Thymus (tissue), 11 donors: ENCODE measurements around the gene RNU7-1. TPM values are rescaled to one million over a fixed set of nuclear protein-coding genes. Genes with fewer than 3 reads are reported as not detected.

Experiments
- DNase-seq, 9 donors: peaks; one replicate each; pipeline ENCODE4 v3.0.0-alpha.2; 2013; ENCODE audit warnings: low spot score in 9 of 9, low read depth in 6 of 9, missing footprints in 1 of 9
- H3K27ac ChIP-seq, 2 donors: one replicate each; pipeline ENCODE4 v1.5.1; 2013; ENCODE audit warnings: control low read depth in 1 of 2, low read depth in 1 of 2, low read length in 1 of 2, mild to moderate bottlenecking in 1 of 2, moderate library complexity in 1 of 2
- H3K27me3 ChIP-seq, 2 donors: one replicate each; pipeline ENCODE4 v1.5.1; 2013; ENCODE audit warnings: low read length in 1 of 2; ENCODE audit not compliant: control insufficient read depth in 2 of 2, insufficient read depth in 1 of 2
- H3K36me3 ChIP-seq, 2 donors: one replicate each; pipeline ENCODE4 v1.5.1; 2013; ENCODE audit warnings: low read length in 1 of 2, mild to moderate bottlenecking in 1 of 2, moderate library complexity in 1 of 2; ENCODE audit not compliant: control insufficient read depth in 2 of 2, insufficient read depth in 2 of 2
- H3K4me1 ChIP-seq, 2 donors: one replicate each; pipeline ENCODE4 v1.5.1; 2013; ENCODE audit warnings: low read length in 2 of 2; ENCODE audit not compliant: control insufficient read depth in 2 of 2, insufficient read depth in 2 of 2
- H3K4me3 ChIP-seq, 2 donors: one replicate each; pipeline ENCODE4 v1.5.1; 2013; ENCODE audit warnings: low read length in 2 of 2, control low read depth in 1 of 2, mild to moderate bottlenecking in 1 of 2
- H3K9me3 ChIP-seq, 2 donors: one replicate each; pipeline ENCODE4 v1.5.1; 2013; ENCODE audit warnings: low read length in 1 of 2, mild to moderate bottlenecking in 1 of 2; ENCODE audit not compliant: control insufficient read depth in 2 of 2, insufficient read depth in 1 of 2
- WGBS: extraction: QIAGEN DNeasy Blood & Tissue Kit; methylation state at CpG from one replicate; pipeline ENCODE4 v1.1.7; 2013; 5-methylcytosine and 5-hydroxymethylcytosine counted together
- polyA plus RNA-seq: library from polyadenylated mRNA; stranded (reverse); fragments of 200-250 nt; gene quantifications from one replicate; pipeline ENCODE4 v1.2.3, GENCODE V29; 2013
- total RNA-seq: library from RNA; stranded (reverse); fragments of 120-200 nt; gene quantifications from one replicate; pipeline ENCODE4 v1.2.4, GENCODE V29; 2013
- donor health status: healthy.

Gene RNU7-1
- total and polyA plus RNA-seq, 2 donors, result not detected

DNA sequence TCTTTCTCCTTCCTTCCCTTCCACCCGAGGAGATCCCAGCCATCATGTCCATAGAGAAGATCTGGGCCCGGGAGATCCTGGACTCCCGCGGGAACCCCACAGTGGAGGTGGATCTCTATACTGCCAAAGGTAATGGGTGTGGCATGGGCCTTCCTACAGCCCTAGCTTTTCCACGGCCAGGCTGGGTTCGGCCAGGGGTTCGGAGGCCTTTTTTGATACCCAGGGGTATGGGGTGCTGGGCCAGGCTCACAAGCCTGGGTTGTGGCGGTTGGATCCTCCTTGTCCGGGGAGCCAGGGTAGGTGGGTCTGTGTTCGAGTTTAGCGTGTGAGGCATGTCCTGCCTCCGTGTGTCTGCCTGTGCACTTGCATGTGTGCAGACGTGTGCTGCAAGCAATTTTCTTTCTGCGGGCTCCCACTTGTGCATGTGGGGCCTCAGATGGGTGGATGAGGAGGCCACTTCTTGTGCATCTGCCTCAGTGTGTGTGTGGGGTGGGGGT, 27.8 kb upstream of the RNU7-1 start:
- H3K36me3 ChIP-seq, result peaks cover 20% of the 10 kb centered on the region in 2 donors
- WGBS, result 90% methylated on average over 14 of the region's 14 CpGs
- no peaks in the 10 kb centered on the region for H3K9me3 ChIP-seq
- H3K4me3 ChIP-seq, result no peak overlapping the region
- H3K4me1 ChIP-seq, result peaks cover 15 to 24% of the 10 kb centered on the region in 2 donors
- H3K27me3 ChIP-seq, result peaks cover 0 to 30% of the 10 kb centered on the region in 2 donors
- no peak for DNase-seq
- no peak overlapping the region for H3K27ac ChIP-seq

- Histone ChIP-seq H3K27ac (no peak overlapping the region), H3K4me1 (peaks cover 15 to 24% of the 10 kb centered on the region in 2 donors), H3K36me3 (peaks cover 25% of the 10 kb centered on the region in 2 donors), H3K9me3 (no peaks in the 10 kb centered on the region), H3K4me3 (no peak overlapping the region), H3K27me3 (peaks cover 0 to 30% of the 10 kb centered on the region in 2 donors)
- 96% methylated on average over 11 of the region's 11 CpGs for WGBS
- DNase-seq, result no peak
Measured at GRCh38 chr12:6916426-6917200, 27.0 kb upstream of the RNU7-1 start.

GRCh38 chr12:6917491-6918231, 26.0 kb upstream of the RNU7-1 start:
- 97% methylated on average over 14 of the region's 14 CpGs for WGBS
- Histone ChIP-seq H3K36me3 (peaks cover 31 to 36% of the 10 kb centered on the region in 2 donors), H3K9me3 (no peaks in the 10 kb centered on the region), H3K27me3 (peaks cover 0 to 22% of the 10 kb centered on the region in 2 donors), H3K4me1 (peaks cover 15 to 24% of the 10 kb centered on the region in 2 donors), H3K27ac (no peak overlapping the region), H3K4me3 (no peak overlapping the region)
- DNase-seq, result no peak

GRCh38 chr12:6919588-6919987, 24.0 kb upstream of the RNU7-1 start:
- WGBS, result 89% methylated on average over 7 of the region's 7 CpGs
- peaks cover 0 to 10% of the 10 kb centered on the region in 2 donors for H3K27me3 ChIP-seq
- H3K4me1 ChIP-seq, result peaks cover 14 to 26% of the 10 kb centered on the region in 2 donors
- no peak overlapping the region for H3K4me3 ChIP-seq
- DNase-seq, result no peak
- no peak overlapping the region for H3K27ac ChIP-seq
- H3K9me3 ChIP-seq, result no peaks in the 10 kb centered on the region
- peaks cover 35 to 42% of the 10 kb centered on the region in 2 donors for H3K36me3 ChIP-seq

GRCh38 chr12:6921539-6921938, 22.1 kb upstream of the RNU7-1 start:
- no peak for DNase-seq
- no peak overlapping the region for H3K27ac ChIP-seq

DNA sequence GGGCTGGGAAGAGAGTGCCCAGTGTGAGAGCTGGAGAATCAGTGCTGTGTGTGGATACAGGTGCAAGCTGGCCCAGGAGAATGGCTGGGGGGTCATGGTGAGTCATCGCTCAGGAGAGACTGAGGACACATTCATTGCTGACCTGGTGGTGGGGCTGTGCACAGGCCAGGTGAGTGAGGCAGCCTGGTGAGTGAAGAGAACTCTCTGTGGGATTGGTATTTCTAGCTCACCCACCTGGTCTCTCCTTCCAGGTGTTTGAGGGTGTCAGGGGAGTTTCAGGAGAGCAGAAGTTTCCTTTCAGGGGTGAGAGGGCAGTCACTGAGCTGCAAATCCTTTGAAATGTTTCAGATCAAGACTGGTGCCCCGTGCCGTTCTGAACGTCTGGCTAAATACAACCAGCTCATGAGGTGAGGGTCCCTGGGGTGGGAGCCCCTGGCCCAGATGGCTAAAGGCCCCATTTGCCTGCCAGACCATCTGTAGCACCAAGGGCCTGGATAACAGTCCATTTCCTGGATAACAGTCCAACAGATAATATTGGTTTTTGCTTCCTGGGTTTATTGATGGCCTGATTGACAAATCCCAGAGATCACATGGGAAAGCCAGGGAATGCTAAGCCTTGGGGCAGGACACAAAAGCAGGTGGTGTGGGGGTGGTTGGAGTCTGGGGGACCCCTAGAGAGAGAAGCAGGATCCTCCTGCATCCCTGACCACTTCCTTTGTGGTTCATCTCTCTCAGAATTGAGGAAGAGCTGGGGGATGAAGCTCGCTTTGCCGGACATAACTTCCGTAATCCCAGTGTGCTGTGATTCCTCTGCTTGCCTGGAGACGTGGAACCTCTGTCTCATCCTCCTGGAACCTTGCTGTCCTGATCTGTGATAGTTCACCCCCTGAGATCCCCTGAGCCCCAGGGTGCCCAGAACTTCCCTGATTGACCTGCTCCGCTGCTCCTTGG, 21.3 kb upstream of the RNU7-1 start:
- peaks cover 28 to 35% of the 10 kb centered on the region in 2 donors for H3K36me3 ChIP-seq
- no peak overlapping the region for H3K4me3 ChIP-seq
- peaks cover 0 to 15% of the 10 kb centered on the region in 2 donors for H3K27me3 ChIP-seq
- no peak overlapping the region for H3K27ac ChIP-seq
- no peaks in the 10 kb centered on the region for H3K9me3 ChIP-seq
- peaks cover 4 to 37% of the 10 kb centered on the region in 2 donors for H3K4me1 ChIP-seq
- DNase-seq, result no peak
- 87% methylated on average over 9 of the region's 9 CpGs for WGBS

More at GRCh38 chr12:6921539-6921938, 22.1 kb upstream of the RNU7-1 start:
- H3K4me3 ChIP-seq, result no peak overlapping the region
- H3K9me3 ChIP-seq, result no peaks in the 10 kb centered on the region
- H3K27me3 ChIP-seq, result peaks cover 0 to 7% of the 10 kb centered on the region in 2 donors
- peaks cover 33 to 39% of the 10 kb centered on the region in 2 donors for H3K36me3 ChIP-seq
- 97% methylated on average over 7 of the region's 7 CpGs for WGBS
- peaks cover 3 to 31% of the 10 kb centered on the region in 2 donors for H3K4me1 ChIP-seq

DNA sequence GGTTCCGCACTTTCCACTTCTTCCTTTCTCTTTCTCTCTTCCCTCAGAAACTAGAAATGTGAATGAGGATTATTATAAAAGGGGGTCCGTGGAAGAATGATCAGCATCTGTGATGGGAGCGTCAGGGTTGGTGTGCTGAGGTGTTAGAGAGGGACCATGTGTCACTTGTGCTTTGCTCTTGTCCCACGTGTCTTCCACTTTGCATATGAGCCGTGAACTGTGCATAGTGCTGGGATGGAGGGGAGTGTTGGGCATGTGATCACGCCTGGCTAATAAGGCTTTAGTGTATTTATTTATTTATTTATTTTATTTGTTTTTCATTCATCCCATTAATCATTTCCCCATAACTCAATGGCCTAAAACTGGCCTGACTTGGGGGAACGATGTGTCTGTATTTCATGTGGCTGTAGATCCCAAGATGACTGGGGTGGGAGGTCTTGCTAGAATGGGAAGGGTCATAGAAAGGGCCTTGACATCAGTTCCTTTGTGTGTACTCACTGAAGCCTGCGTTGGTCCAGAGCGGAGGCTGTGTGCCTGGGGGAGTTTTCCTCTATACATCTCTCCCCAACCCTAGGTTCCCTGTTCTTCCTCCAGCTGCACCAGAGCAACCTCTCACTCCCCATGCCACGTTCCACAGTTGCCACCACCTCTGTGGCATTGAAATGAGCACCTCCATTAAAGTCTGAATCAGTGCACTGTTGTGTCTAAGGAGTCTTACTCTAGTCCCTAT, 20.4 kb upstream of the RNU7-1 start:
- WGBS, result 94% methylated on average over 10 of the region's 10 CpGs

DNA sequence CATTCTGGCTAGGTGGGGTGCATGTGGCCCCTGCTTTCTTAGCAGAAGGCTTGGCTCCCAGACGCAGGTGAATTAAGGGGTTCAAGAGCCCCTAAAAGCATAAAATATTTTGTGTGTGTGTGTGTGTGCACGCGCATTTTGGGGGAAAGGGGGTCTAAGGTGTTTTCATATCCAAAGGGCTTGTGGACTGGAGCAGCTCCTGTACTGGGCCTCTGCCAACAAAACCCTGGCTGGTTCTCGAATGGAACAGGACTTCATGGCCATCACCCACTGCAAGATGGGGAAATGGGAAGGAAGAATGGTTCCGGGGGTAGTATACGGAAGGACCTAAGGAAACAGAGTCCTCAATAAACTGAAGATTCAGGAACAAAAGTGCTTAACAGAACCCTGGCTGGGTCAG, 19.8 kb upstream of the RNU7-1 start:
- H3K27me3 ChIP-seq, result peaks cover 0 to 26% of the 10 kb centered on the region in 2 donors
- DNase-seq, result no peak
- H3K36me3 ChIP-seq, result peaks cover 20 to 28% of the 10 kb centered on the region in 2 donors
- 85% methylated on average over 6 of the region's 6 CpGs for WGBS
- H3K27ac ChIP-seq, result no peak overlapping the region
- H3K4me3 ChIP-seq, result no peak overlapping the region
- peaks cover 0 to 1% of the 10 kb centered on the region in 2 donors for H3K9me3 ChIP-seq
- H3K4me1 ChIP-seq, result peaks cover 6 to 44% of the 10 kb centered on the region in 2 donors

More for the DNA sequence above, 20.4 kb upstream of the RNU7-1 start:
- Histone ChIP-seq H3K36me3 (peaks cover 20 to 30% of the 10 kb centered on the region in 2 donors), H3K27me3 (peaks cover 0 to 19% of the 10 kb centered on the region in 2 donors), H3K4me1 (peaks cover 6 to 38% of the 10 kb centered on the region in 2 donors), H3K4me3 (no peak overlapping the region), H3K27ac (no peak overlapping the region), H3K9me3 (peaks cover 0 to 1% of the 10 kb centered on the region in 2 donors)
- DNase-seq, result no peak
